GM19467 (cell line): Measurements from ENCODE around the gene ZHX3.

ENCODE experiments used
- ATAC-seq: cut with Tn5 transposase; IDR thresholded peaks from one replicate; pipeline ENCODE4 v1.9.1; 2021; ENCODE audit warnings: mild to moderate bottlenecking, moderate library complexity; ENCODE audit not compliant: unreplicated experiment

Gene ZHX3

DNA sequence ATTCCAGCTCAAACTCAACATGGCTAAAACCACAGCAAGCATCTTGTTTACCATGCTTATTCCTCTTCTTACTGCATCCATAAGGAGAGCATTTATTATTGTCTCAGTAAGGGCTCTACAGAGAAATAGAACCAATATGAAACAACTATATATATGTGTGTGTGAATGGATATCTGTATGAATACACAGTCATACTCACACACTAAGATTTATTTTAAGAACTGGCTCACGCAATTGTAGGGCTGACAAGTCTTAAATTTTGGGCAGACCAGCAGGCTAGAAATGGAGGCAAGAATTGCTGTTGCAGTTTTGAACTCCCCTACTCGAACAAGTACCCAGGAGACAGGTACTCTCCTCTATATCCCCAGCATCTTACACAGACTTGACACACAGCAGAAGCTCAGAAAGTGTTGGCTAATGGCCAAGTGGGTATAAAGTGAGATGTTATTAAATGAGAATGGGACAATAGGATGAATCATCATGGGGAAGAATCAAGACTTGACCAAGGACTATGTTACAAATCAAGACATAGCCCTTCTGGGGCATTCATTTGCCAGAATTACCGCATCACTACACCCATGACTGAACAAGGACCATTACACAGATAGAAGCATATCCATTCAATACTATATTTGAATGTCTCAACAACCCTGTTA is 13.0 kb downstream of the ZHX3 start:
- no peak for ATAC-seq

- ATAC-seq = no peak
Measured at GRCh38 chr20:41304002-41304401, 13.5 kb downstream of the ZHX3 start.

DNA sequence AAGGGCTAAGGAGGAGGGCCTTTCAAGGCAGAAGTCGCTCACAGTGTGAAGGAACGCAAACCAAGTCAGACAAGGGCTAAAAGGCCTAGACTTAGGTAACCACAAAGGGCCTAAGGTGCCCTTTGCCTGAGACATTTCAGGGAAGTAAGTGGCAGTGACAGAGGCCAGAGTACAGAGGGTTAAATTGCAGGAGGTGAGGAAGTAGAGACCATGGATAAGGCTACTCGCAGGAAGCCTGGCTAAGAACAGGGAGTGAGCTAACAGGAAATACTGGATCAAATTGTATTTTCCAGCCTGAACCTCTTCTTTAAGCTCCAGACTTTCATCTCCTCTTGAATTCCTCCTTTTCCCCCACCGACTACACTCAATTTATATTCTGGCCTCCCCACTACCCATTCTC is 16.6 kb downstream of the ZHX3 start:
- ATAC-seq = no peak

- no peak for ATAC-seq
Measured at GRCh38 chr20:41300383-41300782, 17.1 kb downstream of the ZHX3 start.

GRCh38 chr20:41299899-41300298 is 17.6 kb downstream of the ZHX3 start:
- no peak for ATAC-seq

- no peak for ATAC-seq
Measured at GRCh38 chr20:41293269-41294037, 24.1 kb downstream of the ZHX3 start.

- ATAC-seq = no peak
Measured at GRCh38 chr20:41290804-41291389, 26.6 kb downstream of the ZHX3 start.

- ATAC-seq = no peak
Measured at GRCh38 chr20:41287327-41287726, 30.2 kb downstream of the ZHX3 start.

GRCh38 chr20:41286240-41286851 is 31.2 kb downstream of the ZHX3 start:
- ATAC-seq = no peak

DNA sequence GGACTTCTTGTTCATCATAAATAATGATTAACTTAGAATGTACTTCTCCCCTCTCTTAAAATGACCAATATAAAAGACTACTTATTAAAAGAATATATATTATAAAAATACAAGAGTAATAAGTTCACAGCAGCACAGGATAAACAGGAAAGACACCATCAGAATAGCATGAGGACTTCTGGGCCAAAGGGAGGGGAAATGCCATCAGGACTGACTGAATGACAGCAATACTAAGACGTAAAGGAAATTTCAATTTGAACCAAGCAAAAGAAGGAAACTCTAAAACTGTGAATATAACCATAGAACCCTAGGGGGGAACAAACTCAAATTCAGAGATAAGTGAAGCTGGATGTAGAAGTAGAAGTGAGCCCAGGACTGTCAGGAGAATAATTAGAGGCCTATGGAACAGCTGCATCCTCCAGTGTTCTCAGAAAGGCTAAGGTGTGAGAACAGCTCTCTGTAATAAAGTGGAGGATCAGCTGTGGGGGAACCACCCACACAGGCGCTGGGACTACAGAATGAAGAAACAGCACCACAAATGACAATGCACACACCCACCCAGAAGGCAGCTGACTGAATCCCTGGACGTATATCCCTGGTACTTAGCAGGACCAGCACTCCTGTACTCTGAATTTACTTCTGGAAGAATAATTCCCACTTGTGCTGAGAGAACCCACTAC is 37.8 kb downstream of the ZHX3 start:
- no peak for ATAC-seq

GRCh38 chr20:41278936-41279335 is 38.6 kb downstream of the ZHX3 start:
- ATAC-seq = no peak

DNA sequence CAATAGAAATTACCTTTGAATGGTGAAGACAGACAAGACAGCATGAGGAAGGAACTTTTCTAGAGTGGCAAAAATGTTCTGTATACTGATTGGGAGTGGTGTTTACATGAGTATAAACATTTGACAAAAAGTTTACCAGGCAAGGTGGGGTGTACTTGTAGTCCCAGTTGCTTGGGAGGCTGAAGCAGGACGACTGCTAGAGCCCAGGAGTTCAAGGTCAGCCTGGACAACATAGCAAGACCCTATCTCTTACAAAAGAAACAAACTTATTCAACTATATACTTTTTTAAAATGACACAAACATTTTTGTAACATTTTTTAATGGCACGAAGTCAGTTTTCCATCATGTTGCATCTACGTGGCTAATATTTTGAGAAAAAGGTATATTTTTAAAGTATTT is 40.5 kb downstream of the ZHX3 start:
- ATAC-seq = no peak

GRCh38 chr20:41276317-41276751 is 41.2 kb downstream of the ZHX3 start:
- no peak for ATAC-seq

DNA sequence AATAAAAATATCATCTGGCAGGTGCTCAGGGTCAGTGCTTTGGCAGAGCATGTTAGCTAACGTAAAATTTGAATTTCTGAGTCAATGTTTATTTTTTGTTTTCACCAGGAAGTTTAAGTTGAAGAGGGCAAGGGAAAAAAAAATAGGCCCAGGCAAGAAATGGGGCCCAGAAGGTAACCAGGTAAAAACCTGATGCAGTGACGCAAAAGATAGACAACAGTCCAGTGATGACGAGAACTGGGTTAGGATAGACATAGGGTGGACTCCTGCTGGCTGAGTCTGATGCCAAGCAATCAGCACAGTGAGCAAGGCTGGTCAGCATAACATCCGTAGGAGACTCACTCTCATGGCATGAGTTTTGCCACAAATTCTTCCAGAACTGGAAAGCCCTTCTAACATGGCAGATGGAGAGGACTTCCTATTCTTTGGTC is 42.2 kb downstream of the ZHX3 start:
- no peak for ATAC-seq

DNA sequence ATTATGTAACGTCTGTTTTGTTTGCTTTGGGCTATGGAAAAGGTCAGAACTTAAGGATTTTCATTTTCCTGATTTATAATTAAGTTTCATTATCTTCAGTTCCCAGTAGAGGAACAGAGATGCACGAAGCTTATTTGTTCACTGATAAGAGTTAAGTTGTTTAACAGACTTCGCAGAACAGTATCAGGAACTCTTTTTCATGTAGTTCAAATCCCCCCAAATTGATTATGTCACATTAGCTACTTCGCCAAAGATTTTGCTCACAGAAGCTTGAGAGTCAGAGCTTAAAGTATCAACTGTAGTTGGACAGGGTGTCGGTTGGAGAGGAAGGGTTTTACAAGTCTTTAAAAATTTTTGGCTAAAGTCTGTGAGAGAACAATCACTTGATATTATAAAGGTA is 43.4 kb downstream of the ZHX3 start:
- no peak for ATAC-seq

- ATAC-seq = no peak
Measured at GRCh38 chr20:41273445-41273844, 44.1 kb downstream of the ZHX3 start.

- no peak for ATAC-seq
Measured at GRCh38 chr20:41272339-41272738, 45.2 kb downstream of the ZHX3 start.

- ATAC-seq = no peak
Measured at GRCh38 chr20:41268917-41269652, 48.4 kb downstream of the ZHX3 start.

DNA sequence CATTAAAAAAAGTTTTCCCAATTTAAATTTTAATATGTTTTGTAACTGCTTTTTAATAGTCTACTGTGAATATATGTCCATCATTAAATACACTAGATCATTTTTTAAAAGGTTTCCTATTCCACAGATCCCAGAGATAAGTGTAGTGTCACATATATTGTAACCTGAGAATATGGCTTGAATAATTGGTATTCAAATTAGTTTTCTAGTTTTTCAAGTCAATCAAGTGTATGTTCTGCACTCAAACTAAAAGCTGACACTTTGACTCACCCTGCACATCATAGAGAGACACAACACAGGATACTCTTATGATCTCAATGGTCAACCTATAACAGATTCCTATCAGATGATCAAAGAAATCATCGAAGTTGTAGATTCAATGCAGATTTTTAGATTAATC is 49.1 kb downstream of the ZHX3 start:
- ATAC-seq = no peak

- no peak for ATAC-seq
Measured at GRCh38 chr20:41265938-41266337, 51.6 kb downstream of the ZHX3 start.
